Activated naive CD4-positive, alpha-beta T cell treated with anti-CD3 and anti-CD28 coated beads, Interleukin-2, amount 50 U/mL, for 72 hours (primary cell): ENCODE data around the gene LIX1L. TPM values are rescaled to one million over a fixed set of nuclear protein-coding genes. Genes with fewer than 3 reads are reported as not detected.

Experiments used
- ATAC-seq, 2 donors: fragments of 150-1000 bp; cut with Tn5 transposase; 2 replicates each; pipeline ENCODE4 v1.10.0; 2021; ENCODE audit warnings: mild to moderate bottlenecking in 2 of 2, moderate library complexity in 2 of 2
- DNase-seq, 2 donors: peaks; one replicate each; pipeline ENCODE4 v3.0.0; 2021 to 2022; ENCODE audit warnings: low spot score in 2 of 2
- H3K27ac Mint-ChIP-seq, 2 donors: one replicate each; pipeline ENCODE4 v1.8.0; 2022; ENCODE audit warnings: mild to moderate bottlenecking in 2 of 2, mixed read lengths in 2 of 2
- H3K36me3 Mint-ChIP-seq, 2 donors: one replicate each; pipeline ENCODE4 v1.8.0; 2022; ENCODE audit warnings: mixed read lengths in 2 of 2
- H3K9me3 Mint-ChIP-seq, 2 donors: one replicate each; pipeline ENCODE4 v1.8.0; 2022; ENCODE audit warnings: mixed read lengths in 2 of 2
- total RNA-seq, 2 donors: library from RNA; stranded (reverse); gene quantifications; one replicate each; pipeline ENCODE4 v1.2.3, GENCODE V29; 2022

LIX1L gene
- total RNA-seq, 2 donors from 2014 or later, result 47.9 to 50.1 TPM

- no peak for ATAC-seq
- Mint-ChIP-seq H3K27ac (no peak overlapping the region), H3K9me3 (peaks cover 0 to 2% of the 10 kb centered on the region in 2 donors), H3K36me3 (peaks cover 30 to 35% of the 10 kb centered on the region in 2 donors)
- no peak for DNase-seq
These were observed 32.5 kb upstream of the LIX1L start for GRCh38 chr1:145990249-145990855.

GRCh38 chr1:145988773-145989172, 31.0 kb upstream of the LIX1L start:
- Mint-ChIP-seq H3K9me3 (peaks cover 0 to 2% of the 10 kb centered on the region in 2 donors), H3K27ac (peak overlapping the region in 1 of 2 donors; percentile 59), H3K36me3 (peaks cover 14 to 19% of the 10 kb centered on the region in 2 donors)
- ATAC-seq, result peak; percentile 24 to 36
- DNase-seq, result no peak

DNA sequence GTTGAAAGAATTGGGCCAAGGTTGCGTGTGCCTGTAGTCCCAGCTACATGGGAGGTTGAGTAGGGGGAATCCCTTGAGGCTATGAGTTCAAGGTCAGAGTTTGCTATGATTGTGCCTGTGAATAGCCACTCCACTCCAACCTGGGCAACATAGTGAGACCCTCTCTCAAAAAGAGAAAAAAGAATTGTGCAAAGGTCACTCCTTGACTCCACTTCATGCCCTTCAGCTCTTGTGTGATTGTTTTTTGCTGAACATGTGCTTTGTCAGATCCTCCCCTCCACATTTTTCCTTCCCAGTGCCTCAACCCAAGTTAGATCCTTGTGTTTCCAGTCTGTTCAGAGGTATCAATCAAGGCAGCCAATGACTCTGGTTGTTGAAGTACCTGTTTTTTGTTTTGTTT, 30.1 kb upstream of the LIX1L start:
- Mint-ChIP-seq H3K27ac (peak overlapping the region in 1 of 2 donors; percentile 59), H3K9me3 (peaks cover 0 to 2% of the 10 kb centered on the region in 2 donors), H3K36me3 (peaks cover 6 to 10% of the 10 kb centered on the region in 2 donors)
- ATAC-seq (no peak), DNase-seq (no peak)

- H3K27ac Mint-ChIP-seq, result no peak overlapping the region
- ATAC-seq, result no peak
These were observed 28.7 kb upstream of the LIX1L start for GRCh38 chr1:145986551-145986950.

DNA sequence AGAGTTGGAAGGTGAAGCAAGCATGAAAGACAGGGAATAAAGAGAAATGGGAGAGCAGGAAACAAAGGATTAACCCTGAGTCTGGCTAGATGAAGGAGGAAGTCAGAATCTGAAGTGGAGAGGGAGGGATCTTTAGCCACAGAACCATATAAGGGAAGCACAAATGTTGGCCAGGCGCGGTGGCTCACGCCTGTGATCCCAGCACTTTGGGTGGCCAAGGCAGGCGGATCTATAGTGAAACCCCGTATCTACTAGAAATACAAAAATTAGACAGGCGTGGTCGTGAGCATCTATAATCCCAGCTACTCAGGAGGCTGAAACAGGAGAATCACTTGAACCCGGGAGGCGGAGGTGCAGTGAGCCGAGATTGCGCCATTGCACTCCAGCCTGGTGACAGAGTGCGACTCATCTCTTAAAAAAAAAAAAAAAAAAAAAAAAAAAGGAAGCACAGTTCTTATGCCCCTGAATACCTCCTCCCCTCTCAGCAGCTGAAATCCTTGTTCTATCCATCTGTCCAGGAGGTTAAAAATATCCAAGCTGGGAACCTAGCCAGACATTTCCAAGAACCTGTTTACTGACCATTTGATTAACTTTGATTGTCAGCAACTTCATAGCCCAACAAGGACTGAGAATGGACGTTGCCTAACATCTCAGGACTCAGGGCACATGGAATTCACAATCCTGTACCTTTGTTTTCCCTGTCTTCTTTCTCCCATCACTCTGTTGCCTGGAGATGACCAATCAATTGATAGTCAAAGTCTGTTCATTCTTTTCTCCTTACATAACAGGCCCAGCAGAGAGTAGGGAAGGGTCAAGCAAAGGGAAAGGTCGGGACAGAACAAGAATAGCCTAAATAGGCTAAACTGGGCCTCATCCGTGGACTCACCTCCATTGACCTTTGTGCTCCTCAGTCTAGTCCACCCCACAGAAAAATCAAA, 28.0 kb upstream of the LIX1L start:
- ATAC-seq (peak in 1 of 2 donors; percentile 21), DNase-seq (no peak)
- no peaks in the 10 kb centered on the region for H3K36me3 Mint-ChIP-seq

More at GRCh38 chr1:145986551-145986950, 28.7 kb upstream of the LIX1L start:
- no peaks in the 10 kb centered on the region for H3K36me3 Mint-ChIP-seq
- peaks cover 0 to 2% of the 10 kb centered on the region in 2 donors for H3K9me3 Mint-ChIP-seq
- no peak for DNase-seq

GRCh38 chr1:145985129-145985501, 27.3 kb upstream of the LIX1L start:
- Mint-ChIP-seq H3K9me3 (peaks cover 0 to 2% of the 10 kb centered on the region in 2 donors), H3K27ac (peak overlapping the region in 1 of 2 donors; percentile 75), H3K36me3 (no peaks in the 10 kb centered on the region)
- DNase-seq (no peak), ATAC-seq (peak in 1 of 2 donors; percentile 21)

More for the DNA sequence above, 28.0 kb upstream of the LIX1L start:
- peak overlapping the region in 1 of 2 donors; percentile 75 for H3K27ac Mint-ChIP-seq
- H3K9me3 Mint-ChIP-seq, result peaks cover 0 to 2% of the 10 kb centered on the region in 2 donors

DNA sequence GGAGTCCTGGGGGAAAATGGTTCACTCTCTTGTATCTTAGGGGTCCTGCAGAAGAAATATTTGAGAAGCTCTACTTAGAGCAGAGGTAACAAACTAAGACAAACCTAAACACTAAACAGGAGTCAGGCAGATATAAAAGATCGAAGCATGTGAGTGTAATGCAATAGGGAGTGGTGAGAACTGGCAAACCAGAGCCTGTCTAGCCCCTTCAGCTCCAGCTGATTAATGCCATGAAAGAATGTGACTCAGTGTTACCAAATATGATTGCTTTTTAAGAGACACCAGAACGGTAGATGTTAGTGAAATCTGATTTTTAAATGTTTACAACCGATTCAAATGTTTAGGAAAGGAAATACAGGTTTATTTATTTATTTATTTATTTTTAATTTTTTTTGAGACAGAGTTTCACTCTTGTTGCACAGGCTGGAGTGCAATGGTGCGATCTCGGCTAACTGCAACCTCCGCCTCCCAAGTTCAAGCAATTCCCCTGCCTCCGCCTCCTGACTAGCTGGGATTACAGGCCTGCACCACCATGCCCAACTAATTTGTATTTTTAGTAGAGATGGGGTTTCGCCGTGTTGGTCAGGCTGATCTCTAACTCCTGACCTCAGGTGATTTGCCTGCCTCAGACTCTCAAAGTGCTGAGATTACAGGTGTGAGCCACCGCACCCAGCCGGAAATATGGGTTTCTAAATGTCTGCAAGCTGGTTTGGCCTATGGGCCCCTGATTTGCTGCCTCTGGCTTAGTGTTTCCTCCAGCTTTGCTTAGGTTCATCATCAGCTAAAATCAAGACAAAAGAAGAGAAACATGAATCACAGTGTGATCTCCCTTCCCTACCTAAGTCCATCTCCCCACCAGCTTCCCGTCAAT, 26.4 kb upstream of the LIX1L start:
- H3K36me3 Mint-ChIP-seq, result no peaks in the 10 kb centered on the region
- peak in 1 of 2 donors; percentile 6 for ATAC-seq

GRCh38 chr1:145983206-145983675, 25.4 kb upstream of the LIX1L start:
- H3K9me3 Mint-ChIP-seq, result no peaks in the 10 kb centered on the region
- DNase-seq, result no peak
- H3K27ac Mint-ChIP-seq, result peak overlapping the region in 1 of 2 donors; percentile 27
- ATAC-seq, result no peak
- no peaks in the 10 kb centered on the region for H3K36me3 Mint-ChIP-seq

More for the DNA sequence above, 26.4 kb upstream of the LIX1L start:
- Mint-ChIP-seq H3K27ac (no peak overlapping the region), H3K9me3 (peaks cover 0 to 2% of the 10 kb centered on the region in 2 donors)
- no peak for DNase-seq

DNA sequence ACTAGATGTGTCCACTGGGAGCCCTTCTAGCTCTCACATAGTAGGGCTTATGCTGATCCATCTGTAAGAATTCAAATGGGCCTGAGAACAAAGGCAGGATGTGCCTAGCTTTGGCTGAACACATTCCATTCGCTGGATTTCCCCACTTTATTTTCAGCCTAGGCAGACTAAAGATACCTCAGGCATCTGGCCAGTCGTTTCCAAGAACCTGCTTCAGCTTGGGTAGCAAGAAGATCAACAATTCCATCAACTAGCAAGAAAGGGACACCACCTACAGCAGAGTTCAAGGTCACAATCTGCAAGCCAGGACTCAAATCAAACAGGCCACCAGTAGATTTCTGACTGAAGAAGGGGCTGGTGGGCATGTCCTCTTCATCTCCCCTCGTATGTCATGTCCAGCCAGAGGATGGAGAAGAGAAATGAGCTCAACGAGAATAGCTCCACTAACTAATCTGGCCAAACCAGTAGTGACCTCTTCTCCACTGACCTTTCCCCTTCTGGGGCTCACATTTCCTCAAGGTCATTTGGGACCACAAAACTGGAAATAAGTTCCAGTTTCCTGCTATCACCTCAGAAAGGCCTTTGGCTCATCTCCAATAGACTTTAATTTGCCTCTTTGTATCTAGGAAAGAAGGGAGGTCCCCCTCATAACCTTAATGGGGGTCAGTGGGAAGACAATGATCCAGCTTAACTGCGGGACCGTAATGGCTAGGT, 24.4 kb upstream of the LIX1L start:
- no peak for DNase-seq
- Mint-ChIP-seq H3K36me3 (no peaks in the 10 kb centered on the region), H3K27ac (peak overlapping the region in 1 of 2 donors; percentile 5), H3K9me3 (no peaks in the 10 kb centered on the region)
- ATAC-seq, result no peak

GRCh38 chr1:145980457-145980994, 22.7 kb upstream of the LIX1L start:
- no peaks in the 10 kb centered on the region for H3K36me3 Mint-ChIP-seq
- ATAC-seq (no peak), DNase-seq (no peak)
- peak overlapping the region in 1 of 2 donors; percentile 4 for H3K27ac Mint-ChIP-seq
- no peaks in the 10 kb centered on the region for H3K9me3 Mint-ChIP-seq

- Mint-ChIP-seq H3K9me3 (no peaks in the 10 kb centered on the region), H3K36me3 (no peaks in the 10 kb centered on the region), H3K27ac (no peak overlapping the region)
- DNase-seq, result no peak
- ATAC-seq, result peak; percentile 3 to 35
These were observed 22.1 kb upstream of the LIX1L start for GRCh38 chr1:145979746-145980456.

GRCh38 chr1:145978854-145979745, 21.3 kb upstream of the LIX1L start:
- H3K27ac Mint-ChIP-seq, result no peak overlapping the region
- DNase-seq (peak; percentile 73 to 91), ATAC-seq (peak; percentile 88 to 89)
- H3K36me3 Mint-ChIP-seq, result no peaks in the 10 kb centered on the region
- H3K9me3 Mint-ChIP-seq, result no peaks in the 10 kb centered on the region

DNA sequence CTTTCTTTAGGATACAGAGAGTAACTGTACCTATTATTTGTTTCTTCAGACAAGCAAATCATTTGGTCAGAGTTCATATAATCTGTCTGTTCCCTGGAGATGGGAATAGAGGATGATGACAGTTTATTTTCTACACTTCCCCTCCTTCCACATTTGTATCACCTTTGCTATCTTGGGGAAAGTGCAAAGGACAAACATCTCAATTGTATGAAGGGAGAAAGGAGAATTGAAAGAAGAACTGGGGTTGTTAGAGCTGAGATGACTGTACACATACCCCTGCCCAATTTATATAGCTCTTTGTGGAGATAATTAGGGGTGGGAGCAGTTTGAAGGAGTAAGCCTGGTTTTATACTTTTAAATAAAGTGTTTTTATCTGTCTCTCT, 20.6 kb upstream of the LIX1L start:
- no peaks in the 10 kb centered on the region for H3K36me3 Mint-ChIP-seq
- no peaks in the 10 kb centered on the region for H3K9me3 Mint-ChIP-seq
- no peak for DNase-seq
- ATAC-seq, result peak in 1 of 2 donors; percentile 3
- no peak overlapping the region for H3K27ac Mint-ChIP-seq
